Measurements from ENCODE around the gene OR2AE1. TPM values are rescaled to one million over a fixed set of nuclear protein-coding genes. Genes with fewer than 3 reads are reported as not detected.

OR2AE1 gene
- total RNA-seq = under 1 TPM in 2 of 6 donors, not detected in 4; 0.59 to 0.67 TPM

GRCh38 chr7:99876933-99877332, at the start of gene OR2AE1:
TSS of gene OR2AE1 (minus strand) at chr7:99877033. CDS start at chr7:99877033, 0 bp downstream.
- H3K27ac ChIP-seq = no peak within 1 kb of the TSS
- TF ChIP-seq POLR2AphosphoS5 (IDR thresholded peaks at IDR 0.05) (no peak), EP300 (IDR thresholded peaks at IDR 0.05) (no peak), POLR2A (IDR thresholded peaks at IDR 0.05) (no peak), CTCF (IDR thresholded peaks at IDR 0.05) (no peak)
- DNase-seq = no peak
- no peak for ATAC-seq (ENCODE audit: low FRiP score in 2 of 2)
- WGBS, 2 donors = 86 to 90% methylated on average over 3 of the region's 3 CpGs
- H3K9me3 ChIP-seq = no peaks in the 10 kb centered on the region
- H3K36me3 ChIP-seq = peaks cover 0 to 3% (median 0%) of the 10 kb centered on the region in 4 donors
- no peaks in the 10 kb centered on the region for H3K4me1 ChIP-seq
- H3K4me3 ChIP-seq = no peak within 1 kb of the TSS
- no peaks in the 10 kb centered on the region for H3K27me3 ChIP-seq

- ATAC-seq (ENCODE audit: low FRiP score in 2 of 2) = no peak
- no peak overlapping the region for H3K4me3 ChIP-seq
Measured at GRCh38 chr7:99926321-99926720, 49.5 kb upstream of the OR2AE1 start.

GRCh38 chr7:99923200-99923599, 46.4 kb upstream of the OR2AE1 start:
- Histone ChIP-seq H3K36me3 (no peaks in the 10 kb centered on the region), H3K27me3 (no peaks in the 10 kb centered on the region), H3K27ac (no peak overlapping the region), H3K4me1 (peaks cover 10 to 20% (median 12%) of the 10 kb centered on the region in 4 donors), H3K9me3 (no peaks in the 10 kb centered on the region), H3K4me3 (no peak overlapping the region)
- ATAC-seq (ENCODE audit: low FRiP score in 2 of 2) (no peak), DNase-seq (no peak)
- WGBS, 2 donors = 90 to 91% methylated on average over 3 of the region's 3 CpGs
- TF ChIP-seq CTCF (IDR thresholded peaks at IDR 0.05) = no peak
- no peak for TF ChIP-seq POLR2AphosphoS5 (IDR thresholded peaks at IDR 0.05)
- no peak for TF ChIP-seq EP300 (IDR thresholded peaks at IDR 0.05)
- no peak for TF ChIP-seq POLR2A (IDR thresholded peaks at IDR 0.05)

More at GRCh38 chr7:99926321-99926720, 49.5 kb upstream of the OR2AE1 start:
- Histone ChIP-seq H3K36me3 (no peaks in the 10 kb centered on the region), H3K27ac (no peak overlapping the region), H3K9me3 (no peaks in the 10 kb centered on the region), H3K27me3 (no peaks in the 10 kb centered on the region), H3K4me1 (peaks cover 5 to 16% (median 12%) of the 10 kb centered on the region in 4 donors)
- DNase-seq = no peak
- TF ChIP-seq POLR2A (IDR thresholded peaks at IDR 0.05) (no peak), CTCF (IDR thresholded peaks at IDR 0.05) (no peak), EP300 (IDR thresholded peaks at IDR 0.05) (no peak), POLR2AphosphoS5 (IDR thresholded peaks at IDR 0.05) (no peak)

DNA sequence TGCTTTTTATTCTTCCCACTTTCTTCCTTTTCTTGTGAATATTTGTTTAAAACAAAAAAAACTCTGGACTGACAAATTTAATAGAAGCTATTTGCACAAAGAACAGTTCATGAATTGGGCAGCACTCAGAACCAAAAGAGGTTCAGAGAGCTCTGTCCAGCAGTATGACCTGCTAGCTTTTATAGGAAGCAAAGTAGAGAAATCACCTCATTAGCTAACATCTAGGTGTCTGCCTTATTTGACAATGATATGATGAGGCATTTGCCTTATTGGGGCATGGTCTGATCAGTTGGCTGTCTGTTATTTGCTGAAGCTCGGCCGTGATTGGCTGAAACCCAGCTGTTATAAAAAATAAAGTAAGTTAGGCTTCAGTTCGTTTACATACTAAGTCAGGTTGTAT, 43.3 kb upstream of the OR2AE1 start:
- H3K36me3 ChIP-seq = peaks cover 0 to 17% (median under 1%) of the 10 kb centered on the region in 4 donors
- H3K4me3 ChIP-seq = peak overlapping the region in 3 of 4 donors; percentile 88 to 92 (median 90)
- H3K4me1 ChIP-seq = peaks cover 37 to 51% (median 38%) of the 10 kb centered on the region in 4 donors
- 62 to 94% methylated on average over 3 of the region's 3 CpGs for WGBS, 2 donors
- H3K27me3 ChIP-seq = no peaks in the 10 kb centered on the region
- no peak for ATAC-seq (ENCODE audit: low FRiP score in 2 of 2)
- no peak for DNase-seq
- no peaks in the 10 kb centered on the region for H3K9me3 ChIP-seq
- peak overlapping the region in 3 of 4 donors; percentile 94 to 98 (median 96) for H3K27ac ChIP-seq
- TF ChIP-seq POLR2AphosphoS5 (IDR thresholded peaks at IDR 0.05) (no peak), CTCF (IDR thresholded peaks at IDR 0.05) (no peak), POLR2A (IDR thresholded peaks at IDR 0.05) (no peak), EP300 (IDR thresholded peaks at IDR 0.05) (no peak)

DNA sequence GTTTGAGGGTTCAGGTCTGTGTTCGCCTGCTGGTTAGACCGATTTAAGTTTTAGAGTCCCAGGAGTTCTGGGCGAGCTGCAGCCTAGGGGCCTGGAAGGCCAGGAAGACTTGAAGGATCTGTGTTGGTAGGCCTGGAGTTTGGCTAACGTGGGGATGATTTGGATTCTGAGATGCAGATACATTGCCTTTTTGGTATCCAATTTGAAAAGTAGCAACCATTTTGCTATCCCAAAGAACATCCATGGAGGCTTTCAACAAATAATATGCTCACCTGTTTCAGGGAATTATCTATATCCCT, 42.9 kb upstream of the OR2AE1 start:
- H3K4me3 ChIP-seq = peak overlapping the region; percentile 25 to 92 (median 89)
- WGBS, 2 donors = 42 to 44% methylated on average over 3 to 4 of the region's 4 CpGs
- H3K4me1 ChIP-seq = peaks cover 37 to 51% (median 38%) of the 10 kb centered on the region in 4 donors
- H3K9me3 ChIP-seq = no peaks in the 10 kb centered on the region
- H3K36me3 ChIP-seq = peaks cover 0 to 19% (median 3%) of the 10 kb centered on the region in 4 donors
- H3K27me3 ChIP-seq = no peaks in the 10 kb centered on the region
- ATAC-seq (ENCODE audit: low FRiP score in 2 of 2) (no peak), DNase-seq (no peak)
- TF ChIP-seq POLR2A (IDR thresholded peaks at IDR 0.05) (no peak), POLR2AphosphoS5 (IDR thresholded peaks at IDR 0.05) (no peak), CTCF (IDR thresholded peaks at IDR 0.05) (no peak), EP300 (IDR thresholded peaks at IDR 0.05) (no peak)
- peak overlapping the region; percentile 94 to 98 (median 96) for H3K27ac ChIP-seq

All from upper lobe of left lung (tissue), 6 donors.